Left ventricle myocardium inferior (tissue), 1 donor: ENCODE data around the gene DDX39B. TPM values are rescaled to one million over a fixed set of nuclear protein-coding genes. Genes with fewer than 3 reads are reported as not detected.

Experiments used
- DNase-seq: peaks from one replicate; pipeline ENCODE4 v3.0.0-alpha.2; 2020
- H3K27ac ChIP-seq: fragments of 200-600 bp; replicated peaks from 2 replicates; pipeline ENCODE4 v1.8.0; 2021
- H3K27me3 ChIP-seq: fragments of 200-600 bp; 2 replicates; pipeline ENCODE4 v1.8.0; 2021; ENCODE audit warnings: low read depth
- H3K36me3 ChIP-seq: fragments of 200-600 bp; 2 replicates; pipeline ENCODE4 v1.8.0; 2021
- H3K4me1 ChIP-seq: fragments of 200-600 bp; 2 replicates; pipeline ENCODE4 v1.8.0; 2021
- H3K4me3 ChIP-seq: fragments of 200-600 bp; 2 replicates; pipeline ENCODE4 v1.8.0; 2021; ENCODE audit warnings: mild to moderate bottlenecking, moderate library complexity
- H3K9me3 ChIP-seq: fragments of 200-600 bp; replicated peaks from 2 replicates; pipeline ENCODE4 v1.8.0; 2021
- CTCF ChIP-seq: fragments of 200-600 bp; IDR thresholded peaks from 2 replicates; pipeline ENCODE4 v1.8.0; 2021; ENCODE audit warnings: antibody characterized with exemption, mild to moderate bottlenecking, borderline replicate concordance
- intact Hi-C: fragments of 100-400 bp; cut with micrococcal nuclease; formaldehyde crosslinking; loops from one replicate; pipeline ENCODE4 v1.11.0; 2022
- total RNA-seq: library from RNA; stranded (reverse); fragmentation: NEBNext Ultra II Directional; extraction: Animal tissue kit (Norgen Biotek cat#: 25700); gene quantifications from one replicate; pipeline ENCODE4 v1.2.1, GENCODE V29; 2021
- donor health status: DM: no; HTN: yes; CAD: no; lungs with severe emphysema.

The DDX39B gene
- total RNA-seq, 1 donor from 2014 or later, result 179 TPM

GRCh38 chr6:31580438-31580740, 38.6 kb upstream of the DDX39B start:
- H3K27ac ChIP-seq, result peak overlapping the region; percentile 90
- H3K4me1 ChIP-seq, result peaks cover 38% of the 10 kb centered on the region
- peak overlapping the region; percentile 86 for H3K4me3 ChIP-seq
- no peaks in the 10 kb centered on the region for H3K9me3 ChIP-seq
- TF ChIP-seq CTCF, result no peak
- intact Hi-C loops, result no loop called here
- H3K27me3 ChIP-seq, result no peaks in the 10 kb centered on the region
- H3K36me3 ChIP-seq, result no peaks in the 10 kb centered on the region
- DNase-seq, result no peak

GRCh38 chr6:31579546-31580437, 38.0 kb upstream of the DDX39B start:
- Histone ChIP-seq H3K4me3 (no peak overlapping the region), H3K27ac (no peak overlapping the region)

GRCh38 chr6:31579119-31579505, 37.3 kb upstream of the DDX39B start:
- no peaks in the 10 kb centered on the region for H3K27me3 ChIP-seq
- H3K9me3 ChIP-seq, result no peaks in the 10 kb centered on the region
- intact Hi-C loops, result no loop called here
- H3K27ac ChIP-seq, result no peak overlapping the region
- H3K4me3 ChIP-seq, result no peak overlapping the region
- DNase-seq, result no peak
- H3K36me3 ChIP-seq, result no peaks in the 10 kb centered on the region
- TF ChIP-seq CTCF, result no peak
- H3K4me1 ChIP-seq, result peaks cover 38% of the 10 kb centered on the region

More at GRCh38 chr6:31579546-31580437, 38.0 kb upstream of the DDX39B start:
- Histone ChIP-seq H3K9me3 (no peaks in the 10 kb centered on the region), H3K27me3 (no peaks in the 10 kb centered on the region), H3K36me3 (no peaks in the 10 kb centered on the region), H3K4me1 (peaks cover 38% of the 10 kb centered on the region)
- no peak for TF ChIP-seq CTCF
- intact Hi-C loops, result no loop called here
- no peak for DNase-seq

GRCh38 chr6:31578184-31579118, 36.6 kb upstream of the DDX39B start:
- intact Hi-C loops, result no loop called here
- Histone ChIP-seq H3K36me3 (no peaks in the 10 kb centered on the region), H3K4me3 (no peak overlapping the region), H3K27ac (no peak overlapping the region), H3K4me1 (peaks cover 38% of the 10 kb centered on the region), H3K9me3 (no peaks in the 10 kb centered on the region), H3K27me3 (no peaks in the 10 kb centered on the region)
- TF ChIP-seq CTCF, result no peak
- no peak for DNase-seq

GRCh38 chr6:31577579-31577966, 35.8 kb upstream of the DDX39B start:
- H3K4me3 ChIP-seq, result no peak overlapping the region

More at GRCh38 chr6:31577579-31577966, 35.8 kb upstream of the DDX39B start:
- Histone ChIP-seq H3K4me1 (peaks cover 33% of the 10 kb centered on the region), H3K27ac (no peak overlapping the region), H3K9me3 (no peaks in the 10 kb centered on the region), H3K27me3 (no peaks in the 10 kb centered on the region), H3K36me3 (no peaks in the 10 kb centered on the region)
- TF ChIP-seq CTCF, result no peak
- DNase-seq, result no peak
- intact Hi-C loops, result no loop called here
